ENCODE measurements around the gene ZNF217. TPM values are rescaled to one million over a fixed set of nuclear protein-coding genes. Genes with fewer than 3 reads are reported as not detected.
A peak's percentile ranks its signal among the peaks of the same experiment; 100 is the strongest.

ZNF217 gene
- total RNA-seq, 6 donors from 2014 or later: 18.7 to 38.4 (median 33.9) TPM

GRCh38 chr20:53576586-53577318, 16.9 kb downstream of the ZNF217 start:
- ATAC-seq (ENCODE audit: low FRiP score in 2 of 2): no peak
- H3K4me1 ChIP-seq: peaks cover 24 to 34% (median 31%) of the 10 kb centered on the region in 4 donors
- H3K27ac ChIP-seq: no peak overlapping the region
- no peak overlapping the region for H3K4me3 ChIP-seq
- peaks cover 15 to 77% (median 46%) of the 10 kb centered on the region in 4 donors for H3K36me3 ChIP-seq
- no peaks in the 10 kb centered on the region for H3K27me3 ChIP-seq
- no peak for TF ChIP-seq POLR2A (IDR thresholded peaks at IDR 0.05)
- no peak for TF ChIP-seq POLR2AphosphoS5 (IDR thresholded peaks at IDR 0.05)
- no peak for TF ChIP-seq CTCF (IDR thresholded peaks at IDR 0.05)
- TF ChIP-seq EP300 (IDR thresholded peaks at IDR 0.05): no peak
- 82 to 91% methylated on average over 12 of the region's 12 CpGs for WGBS, 2 donors
- DNase-seq: peak in 1 of 2 donors; percentile 10
- H3K9me3 ChIP-seq: no peaks in the 10 kb centered on the region

GRCh38 chr20:53576195-53576580, 17.5 kb downstream of the ZNF217 start:
- TF ChIP-seq POLR2AphosphoS5 (IDR thresholded peaks at IDR 0.05): no peak
- no peak for TF ChIP-seq EP300 (IDR thresholded peaks at IDR 0.05)
- no peak for TF ChIP-seq POLR2A (IDR thresholded peaks at IDR 0.05)
- no peak for TF ChIP-seq CTCF (IDR thresholded peaks at IDR 0.05)
- H3K27me3 ChIP-seq: no peaks in the 10 kb centered on the region
- ATAC-seq (ENCODE audit: low FRiP score in 2 of 2): no peak
- peak in 1 of 2 donors; percentile 10 for DNase-seq
- no peak overlapping the region for H3K4me3 ChIP-seq
- H3K36me3 ChIP-seq: peaks cover 17 to 77% (median 40%) of the 10 kb centered on the region in 4 donors
- H3K4me1 ChIP-seq: peaks cover 19 to 30% (median 27%) of the 10 kb centered on the region in 4 donors
- no peaks in the 10 kb centered on the region for H3K9me3 ChIP-seq
- WGBS, 2 donors: 88 to 91% methylated on average over 11 to 12 of the region's 12 CpGs
- no peak overlapping the region for H3K27ac ChIP-seq

- TF ChIP-seq POLR2A (IDR thresholded peaks at IDR 0.05) (no peak), POLR2AphosphoS5 (IDR thresholded peaks at IDR 0.05) (no peak), EP300 (IDR thresholded peaks at IDR 0.05) (no peak), CTCF (IDR thresholded peaks at IDR 0.05) (no peak)
- H3K4me1 ChIP-seq: peaks cover 15 to 27% (median 24%) of the 10 kb centered on the region in 4 donors
- peak in 1 of 2 donors; percentile 20 for DNase-seq
- 85 to 88% methylated on average over 20 to 23 of the region's 23 CpGs for WGBS, 2 donors
- peaks cover 20 to 78% (median 40%) of the 10 kb centered on the region in 4 donors for H3K36me3 ChIP-seq
- ATAC-seq (ENCODE audit: low FRiP score in 2 of 2): no peak
- no peaks in the 10 kb centered on the region for H3K9me3 ChIP-seq
- H3K4me3 ChIP-seq: no peak overlapping the region
- no peaks in the 10 kb centered on the region for H3K27me3 ChIP-seq
- H3K27ac ChIP-seq: peak overlapping the region in 1 of 4 donors; percentile 22
Measured at GRCh38 chr20:53575481-53576194, 18.0 kb downstream of the ZNF217 start.

GRCh38 chr20:53574819-53575218, 18.8 kb downstream of the ZNF217 start:
- TF ChIP-seq POLR2A (IDR thresholded peaks at IDR 0.05) (no peak), POLR2AphosphoS5 (IDR thresholded peaks at IDR 0.05) (no peak), EP300 (IDR thresholded peaks at IDR 0.05) (no peak), CTCF (IDR thresholded peaks at IDR 0.05) (no peak)
- Histone ChIP-seq H3K9me3 (no peaks in the 10 kb centered on the region), H3K27me3 (no peaks in the 10 kb centered on the region), H3K4me1 (peaks cover 9 to 24% (median 19%) of the 10 kb centered on the region in 4 donors), H3K27ac (no peak overlapping the region), H3K4me3 (no peak overlapping the region), H3K36me3 (peaks cover 26 to 81% (median 47%) of the 10 kb centered on the region in 4 donors)
- 92 to 97% methylated on average over 6 of the region's 6 CpGs for WGBS, 2 donors
- DNase-seq: no peak
- ATAC-seq (ENCODE audit: low FRiP score in 2 of 2): no peak

Measured in upper lobe of left lung (tissue), 6 donors.